ENCODE results near the gene MAP3K20. TPM values are rescaled to one million over a fixed set of nuclear protein-coding genes. Genes with fewer than 3 reads are reported as not detected.
A peak's percentile ranks its signal among the peaks of the same experiment; 100 is the strongest.

MAP3K20 gene
- total RNA-seq, 4 donors from 2014 or later = 33.0 to 56.1 (median 44.4) TPM

- ATAC-seq (ENCODE audit: low FRiP score) = no peak
- DNase-seq (ENCODE audit: low spot score) = no peak
- no peak for TF ChIP-seq CTCF (IDR thresholded peaks at IDR 0.05)
These were observed 31.6 kb upstream of the MAP3K20 start for GRCh38 chr2:173043897-173044519.

- no peak for TF ChIP-seq CTCF (IDR thresholded peaks at IDR 0.05)
- ATAC-seq (ENCODE audit: low FRiP score) (no peak), DNase-seq (ENCODE audit: low spot score) (no peak)
These were observed 31.0 kb upstream of the MAP3K20 start for GRCh38 chr2:173044686-173045085.

GRCh38 chr2:173045181-173045580, 30.5 kb upstream of the MAP3K20 start:
- no peak for DNase-seq (ENCODE audit: low spot score)
- no peak for ATAC-seq (ENCODE audit: low FRiP score)
- no peak for TF ChIP-seq CTCF (IDR thresholded peaks at IDR 0.05)

GRCh38 chr2:173048522-173048896, 27.1 kb upstream of the MAP3K20 start:
- no peak for TF ChIP-seq CTCF (IDR thresholded peaks at IDR 0.05)
- DNase-seq (ENCODE audit: low spot score) = no peak
- ATAC-seq (ENCODE audit: low FRiP score) = peak; percentile 34

GRCh38 chr2:173048897-173049661, 26.6 kb upstream of the MAP3K20 start:
- no peak for TF ChIP-seq CTCF (IDR thresholded peaks at IDR 0.05)
- ATAC-seq (ENCODE audit: low FRiP score) (peak; percentile 95), DNase-seq (ENCODE audit: low spot score) (peak; percentile 91)

GRCh38 chr2:173049831-173050230, 25.8 kb upstream of the MAP3K20 start:
- TF ChIP-seq CTCF (IDR thresholded peaks at IDR 0.05) = no peak
- ATAC-seq (ENCODE audit: low FRiP score) = no peak
- DNase-seq (ENCODE audit: low spot score) = no peak

- no peak for ATAC-seq (ENCODE audit: low FRiP score)
- no peak for DNase-seq (ENCODE audit: low spot score)
- no peak for TF ChIP-seq CTCF (IDR thresholded peaks at IDR 0.05)
These were observed 25.0 kb upstream of the MAP3K20 start for GRCh38 chr2:173050684-173051083.
